Measurements from ENCODE around the gene CYLC1.

The CYLC1 gene

DNA sequence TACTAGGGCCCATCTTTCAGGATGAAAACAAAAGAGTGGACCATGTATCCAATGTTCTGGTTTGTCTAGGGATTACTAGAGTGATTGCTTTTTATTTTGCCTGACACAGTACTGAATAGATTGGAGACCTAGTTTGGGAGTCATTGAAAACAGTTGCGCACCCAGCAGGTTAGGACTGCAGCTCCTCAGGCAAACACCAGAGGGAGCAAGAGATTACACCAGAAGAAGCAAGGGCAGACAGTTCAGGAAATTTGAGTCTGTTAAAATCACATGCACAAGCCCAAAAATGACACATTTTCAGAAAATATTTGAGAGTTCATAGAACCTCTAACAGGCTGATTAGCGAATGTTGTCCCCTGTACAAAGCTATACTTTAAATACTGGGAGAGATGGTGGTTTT lies 55.6 kb downstream of the CYLC1 start:
- peak; percentile 65 for TF ChIP-seq CTCF (IDR thresholded peaks at IDR 0.05)

GRCh38 chrX:83934220-83934619 lies 73.3 kb downstream of the CYLC1 start:
- peak; percentile 36; the same call in 1 of the 2 replicates for TF ChIP-seq CTCF (IDR thresholded peaks at IDR 0.05)

Measured in LNCAP (cell line).